COR-L47 (cell line): ENCODE data around the gene AZI2.

Experiments
- DNase-seq: peaks from one replicate; lab custom pipeline; 2025; lab: John Stamatoyannopoulos, UW

AZI2 gene

DNA sequence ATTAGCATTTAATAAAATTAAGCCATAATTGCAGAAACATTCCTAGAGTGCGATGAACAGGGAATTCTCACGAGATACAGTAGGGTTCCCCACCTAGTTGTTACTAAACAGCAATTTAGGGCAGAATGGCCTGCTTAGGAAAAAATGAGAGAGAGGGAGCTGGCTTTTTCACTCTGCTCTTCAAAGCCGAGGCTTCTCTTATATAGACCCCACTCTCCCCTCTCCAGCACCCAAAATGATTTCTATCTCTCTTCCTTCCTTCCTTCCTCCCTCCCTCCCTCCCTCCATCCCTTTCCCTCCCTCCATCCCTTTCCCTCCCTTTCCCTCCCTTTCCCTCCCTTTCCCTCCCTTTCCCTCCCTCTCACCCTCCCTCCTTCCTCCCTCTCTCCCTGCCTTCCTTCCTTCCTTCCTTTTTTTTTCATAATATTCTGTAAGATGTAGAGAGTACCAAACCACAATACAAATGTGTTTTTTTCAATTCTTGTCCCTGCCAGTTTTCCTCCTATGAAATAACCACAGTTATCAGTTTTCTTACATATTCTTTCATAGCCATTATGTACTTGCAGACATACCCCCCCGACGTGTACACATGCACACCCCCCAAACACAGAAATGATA, 48.2 kb downstream of the AZI2 start:
- no peak for DNase-seq

DNA sequence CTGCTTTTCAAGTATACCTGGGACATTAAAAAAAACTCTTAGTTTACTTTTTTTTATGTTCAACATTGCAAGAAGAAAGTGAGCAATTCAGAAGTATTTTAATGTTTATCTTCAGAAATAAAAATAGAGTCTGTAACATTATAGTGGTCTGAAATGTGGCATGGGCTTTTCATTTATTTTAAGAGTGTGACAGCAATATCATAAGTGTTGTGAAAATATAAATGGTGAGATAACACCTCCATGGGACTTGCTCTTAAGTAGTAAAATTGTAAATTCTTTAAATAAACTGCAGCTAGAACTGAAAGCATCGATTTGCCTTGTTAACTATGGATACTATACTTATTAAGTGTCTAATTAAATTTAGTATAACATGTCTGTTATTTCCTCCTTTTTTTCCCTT, 48.9 kb downstream of the AZI2 start:
- DNase-seq, result no peak

DNA sequence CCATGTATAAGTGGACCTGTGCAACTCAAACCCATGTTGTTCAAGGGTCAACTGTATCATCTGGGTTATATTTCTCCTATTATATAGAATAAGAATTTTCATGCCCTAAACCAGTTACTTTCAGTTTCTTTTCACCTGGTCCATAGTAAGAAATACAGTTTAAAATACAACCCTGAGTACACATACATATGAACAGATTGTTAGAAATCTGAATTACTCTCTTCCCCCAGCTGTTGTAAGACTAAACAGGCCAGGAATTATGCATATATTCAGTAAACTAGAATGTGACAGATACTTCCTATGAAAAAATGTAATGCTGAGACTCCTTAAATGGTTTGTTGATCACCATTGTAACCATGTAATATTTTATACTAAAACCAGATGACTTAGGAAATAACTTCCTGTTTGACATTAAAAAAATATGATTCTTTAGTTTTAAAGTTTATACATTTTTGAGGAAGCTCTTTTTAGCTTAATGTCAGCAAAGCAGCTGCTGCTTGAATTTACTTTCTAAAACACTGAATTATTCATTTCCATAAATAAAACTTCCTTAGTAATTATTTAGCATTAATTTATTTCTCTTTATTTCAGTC, 52.6 kb downstream of the AZI2 start:
- DNase-seq, result no peak

GRCh38 chr3:28294667-28295413, 53.8 kb downstream of the AZI2 start:
- no peak for DNase-seq

GRCh38 chr3:28292622-28293021, 56.0 kb downstream of the AZI2 start:
- no peak for DNase-seq

DNA sequence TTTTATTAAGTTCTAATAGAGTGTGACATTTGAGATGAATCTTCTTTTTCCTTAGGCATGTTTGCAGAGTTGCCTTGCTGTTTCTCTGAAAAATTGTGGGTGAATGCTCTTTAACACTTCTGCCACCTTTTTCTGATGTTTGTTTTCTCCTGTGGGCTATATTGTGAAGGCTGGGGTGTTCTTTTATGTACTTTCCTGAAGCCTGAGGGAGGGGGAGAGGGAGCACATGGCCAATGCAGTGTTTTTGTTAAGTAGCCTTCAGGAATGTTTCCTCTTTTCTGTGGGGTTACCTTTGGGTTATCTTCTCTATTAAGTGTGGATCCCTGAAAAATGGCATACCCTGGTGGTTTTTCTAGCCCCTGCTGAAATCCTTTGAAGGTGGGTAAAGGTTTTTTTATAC, 57.0 kb downstream of the AZI2 start:
- DNase-seq, result no peak

GRCh38 chr3:28290863-28291300, 57.7 kb downstream of the AZI2 start:
- no peak for DNase-seq

GRCh38 chr3:28287046-28287445, 61.6 kb downstream of the AZI2 start:
- DNase-seq, result no peak

GRCh38 chr3:28286595-28286994, 62.0 kb downstream of the AZI2 start:
- peak; percentile 2 for DNase-seq

DNA sequence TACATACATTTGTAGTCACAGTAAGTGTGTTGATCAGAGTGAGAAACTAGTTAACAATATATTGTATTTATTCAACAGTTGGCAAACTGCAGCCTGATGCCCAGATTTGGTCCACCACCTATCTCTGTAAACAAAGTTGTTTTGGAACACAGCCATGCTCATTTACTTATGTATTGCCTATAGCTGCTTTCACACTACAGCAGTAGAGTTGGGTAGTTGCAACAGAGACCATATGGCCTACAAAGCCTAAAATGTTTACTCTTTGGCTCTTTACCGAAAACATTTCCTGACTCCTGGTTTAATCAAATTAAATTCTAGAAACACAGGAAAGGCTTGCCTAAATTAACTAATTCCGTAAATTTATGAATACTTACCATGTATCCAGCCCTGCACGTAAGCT, 67.8 kb downstream of the AZI2 start:
- DNase-seq, result no peak

DNA sequence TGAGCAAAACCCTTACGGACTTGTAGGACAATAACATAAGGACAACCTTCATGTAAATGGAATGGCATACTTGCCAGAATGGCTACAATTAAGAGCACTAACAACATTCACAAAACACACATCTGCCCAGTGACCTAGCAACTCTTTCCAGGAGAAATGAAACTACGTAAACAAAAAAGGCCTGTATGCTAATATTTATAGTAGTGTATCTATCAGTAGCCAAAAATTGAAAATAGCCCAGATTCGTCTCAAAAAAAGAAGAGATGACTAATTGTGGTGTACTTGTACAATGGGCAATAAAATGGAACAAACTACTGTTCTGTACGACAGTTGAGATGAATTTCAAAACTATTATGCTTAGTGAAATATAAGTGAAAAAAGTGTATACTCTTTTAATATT, 68.9 kb downstream of the AZI2 start:
- DNase-seq, result no peak

DNA sequence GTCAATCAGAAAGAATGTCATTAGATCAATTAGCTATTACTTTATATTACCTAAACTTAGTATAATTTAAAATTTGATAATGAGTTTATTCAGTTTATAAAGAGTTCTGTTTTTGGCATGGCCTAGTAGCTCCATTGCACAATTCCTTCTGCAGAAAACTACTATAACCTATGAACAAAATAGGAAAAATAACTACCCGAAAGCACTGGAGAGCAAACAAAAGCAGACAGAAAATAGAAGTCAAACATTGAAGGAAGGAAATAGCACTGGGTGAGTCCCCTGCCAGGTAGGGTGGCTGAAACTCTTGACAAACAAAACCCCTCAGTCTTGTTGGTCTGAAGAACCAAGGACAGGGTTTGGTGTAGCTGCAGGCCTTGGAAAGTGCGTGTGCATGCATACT, 69.7 kb downstream of the AZI2 start:
- no peak for DNase-seq

GRCh38 chr3:28273837-28274236, 74.8 kb downstream of the AZI2 start:
- DNase-seq, result no peak
